Stimulated activated naive B cell treated with anti-CD40 and anti-IgM and Interleukin-4, amounts not matched to agents 10 μg/mL and 1 μg/mL and 100 μg/mL, for 72 hours (primary cell): ENCODE measurements around the gene DISC1.
"Not testable (repeated sequence)": the region's sequence is repeated elsewhere in the genome, so short reads cannot be mapped to it uniquely, and the experiment has no call there.

ENCODE experiments used
- ATAC-seq, 2 donors: fragments of 150-1000 bp; cut with Tn5 transposase; replicated peaks; 2 replicates each; pipeline ENCODE4 v1.10.0; 2021; ENCODE audit warnings: moderate library complexity in 1 of 2
- DNase-seq: peaks from one replicate; pipeline ENCODE4 v3.0.0; 2021
- H3K27ac Mint-ChIP-seq: one replicate; pipeline ENCODE4 v1.8.0; 2022; ENCODE audit warnings: mild to moderate bottlenecking, mixed read lengths
- H3K27me3 Mint-ChIP-seq, 2 donors: one replicate each; pipeline ENCODE4 v1.8.0; 2022; ENCODE audit warnings: mixed read lengths in 2 of 2
- H3K36me3 Mint-ChIP-seq, 2 donors: one replicate each; pipeline ENCODE4 v1.8.0; 2022; ENCODE audit warnings: mixed read lengths in 2 of 2, mild to moderate bottlenecking in 1 of 2
- H3K4me1 Mint-ChIP-seq, 2 donors: one replicate each; pipeline ENCODE4 v1.8.0; 2022; ENCODE audit warnings: mixed read lengths in 2 of 2, mild to moderate bottlenecking in 1 of 2
- H3K4me3 Mint-ChIP-seq, 2 donors: one replicate each; pipeline ENCODE4 v1.8.0; 2022; ENCODE audit warnings: mild to moderate bottlenecking in 2 of 2, mixed read lengths in 2 of 2, moderate library complexity in 1 of 2
- H3K9me3 Mint-ChIP-seq, 2 donors: one replicate each; pipeline ENCODE4 v1.8.0; 2022; ENCODE audit warnings: mixed read lengths in 2 of 2, mild to moderate bottlenecking in 1 of 2

The DISC1 gene

GRCh38 chr1:231656741-231657140, 30.2 kb downstream of the DISC1 start:
- DNase-seq (no peak), ATAC-seq (no peak)
- Mint-ChIP-seq H3K36me3 (peaks cover 14 to 15% of the 10 kb centered on the region in 2 donors), H3K4me1 (peaks cover 7 to 11% of the 10 kb centered on the region in 2 donors), H3K9me3 (peaks cover 8 to 18% of the 10 kb centered on the region in 2 donors), H3K27me3 (peaks cover 14 to 25% of the 10 kb centered on the region in 2 donors), H3K4me3 (no peak overlapping the region), H3K27ac (no peak overlapping the region)

- not testable (repeated sequence) for H3K27ac Mint-ChIP-seq
- peaks cover 14 to 23% of the 10 kb centered on the region in 2 donors for H3K9me3 Mint-ChIP-seq
These were observed 31.6 kb downstream of the DISC1 start for GRCh38 chr1:231658223-231658622.

GRCh38 chr1:231660198-231660597, 33.6 kb downstream of the DISC1 start:
- Mint-ChIP-seq H3K27ac (no peak overlapping the region), H3K4me3 (no peak overlapping the region), H3K9me3 (peaks cover 25 to 29% of the 10 kb centered on the region in 2 donors), H3K27me3 (peaks cover 16 to 38% of the 10 kb centered on the region in 2 donors), H3K36me3 (peaks cover 26% of the 10 kb centered on the region in 2 donors), H3K4me1 (peaks cover 0 to 6% of the 10 kb centered on the region in 2 donors)
- DNase-seq (no peak), ATAC-seq (no peak)

More at GRCh38 chr1:231658223-231658622, 31.6 kb downstream of the DISC1 start:
- not testable (repeated sequence) for H3K4me3 Mint-ChIP-seq, DNase-seq, ATAC-seq
- Mint-ChIP-seq H3K27me3 (peaks cover 16 to 33% of the 10 kb centered on the region in 2 donors), H3K36me3 (peaks cover 20 to 21% of the 10 kb centered on the region in 2 donors), H3K4me1 (peaks cover 6 to 12% of the 10 kb centered on the region in 2 donors)

GRCh38 chr1:231663211-231663792, 36.7 kb downstream of the DISC1 start:
- DNase-seq = no peak
- peaks cover 20 to 23% of the 10 kb centered on the region in 2 donors for H3K36me3 Mint-ChIP-seq
- no peak overlapping the region for H3K27ac Mint-ChIP-seq
- peaks cover 12 to 40% of the 10 kb centered on the region in 2 donors for H3K27me3 Mint-ChIP-seq
- H3K4me1 Mint-ChIP-seq = peaks cover 0 to 3% of the 10 kb centered on the region in 2 donors
- peaks cover 23 to 25% of the 10 kb centered on the region in 2 donors for H3K9me3 Mint-ChIP-seq
- no peak for ATAC-seq
- no peak overlapping the region for H3K4me3 Mint-ChIP-seq

- no peak for ATAC-seq
- Mint-ChIP-seq H3K4me1 (peaks cover 0 to 3% of the 10 kb centered on the region in 2 donors), H3K36me3 (peaks cover 20 to 36% of the 10 kb centered on the region in 2 donors), H3K9me3 (peaks cover 29 to 36% of the 10 kb centered on the region in 2 donors), H3K27ac (no peak overlapping the region), H3K4me3 (no peak overlapping the region), H3K27me3 (peaks cover 17 to 31% of the 10 kb centered on the region in 2 donors)
- DNase-seq = no peak
These were observed 38.5 kb downstream of the DISC1 start for GRCh38 chr1:231665101-231665500.

GRCh38 chr1:231665726-231666125, 39.1 kb downstream of the DISC1 start:
- Mint-ChIP-seq H3K4me3 (no peak overlapping the region), H3K9me3 (peaks cover 28 to 38% of the 10 kb centered on the region in 2 donors), H3K27ac (no peak overlapping the region), H3K27me3 (peaks cover 17 to 31% of the 10 kb centered on the region in 2 donors), H3K4me1 (peaks cover 0 to 3% of the 10 kb centered on the region in 2 donors), H3K36me3 (peaks cover 20 to 37% of the 10 kb centered on the region in 2 donors)
- DNase-seq (no peak), ATAC-seq (no peak)

- no peak for DNase-seq
- H3K4me1 Mint-ChIP-seq = peaks cover 0 to 3% of the 10 kb centered on the region in 2 donors
- H3K27me3 Mint-ChIP-seq = peaks cover 16 to 25% of the 10 kb centered on the region in 2 donors
These were observed 39.8 kb downstream of the DISC1 start for GRCh38 chr1:231666220-231666936.

GRCh38 chr1:231666937-231667608, 40.5 kb downstream of the DISC1 start:
- Mint-ChIP-seq H3K27ac (no peak overlapping the region), H3K4me3 (no peak overlapping the region)
- ATAC-seq = no peak

More at GRCh38 chr1:231666220-231666936, 39.8 kb downstream of the DISC1 start:
- no peak for ATAC-seq
- Mint-ChIP-seq H3K36me3 (peaks cover 24 to 39% of the 10 kb centered on the region in 2 donors), H3K27ac (no peak overlapping the region), H3K4me3 (no peak overlapping the region), H3K9me3 (peaks cover 31 to 41% of the 10 kb centered on the region in 2 donors)

GRCh38 chr1:231667896-231668506, 41.4 kb downstream of the DISC1 start:
- ATAC-seq (no peak), DNase-seq (no peak)
- peaks cover 10 to 14% of the 10 kb centered on the region in 2 donors for H3K27me3 Mint-ChIP-seq
- no peak overlapping the region for H3K4me3 Mint-ChIP-seq
- no peak overlapping the region for H3K27ac Mint-ChIP-seq
- H3K9me3 Mint-ChIP-seq = peaks cover 23 to 34% of the 10 kb centered on the region in 2 donors
- H3K36me3 Mint-ChIP-seq = peaks cover 15 to 28% of the 10 kb centered on the region in 2 donors
- peaks cover 0 to 6% of the 10 kb centered on the region in 2 donors for H3K4me1 Mint-ChIP-seq

More at GRCh38 chr1:231666937-231667608, 40.5 kb downstream of the DISC1 start:
- H3K27me3 Mint-ChIP-seq = peaks cover 10 to 20% of the 10 kb centered on the region in 2 donors
- DNase-seq = no peak
- peaks cover 0 to 3% of the 10 kb centered on the region in 2 donors for H3K4me1 Mint-ChIP-seq
- H3K36me3 Mint-ChIP-seq = peaks cover 18 to 33% of the 10 kb centered on the region in 2 donors
- peaks cover 27 to 39% of the 10 kb centered on the region in 2 donors for H3K9me3 Mint-ChIP-seq

GRCh38 chr1:231668826-231669225, 42.2 kb downstream of the DISC1 start:
- peaks cover 13 to 15% of the 10 kb centered on the region in 2 donors for H3K27me3 Mint-ChIP-seq
- H3K4me1 Mint-ChIP-seq = peaks cover 0 to 10% of the 10 kb centered on the region in 2 donors
- H3K36me3 Mint-ChIP-seq = peaks cover 11 to 28% of the 10 kb centered on the region in 2 donors
- H3K9me3 Mint-ChIP-seq = peaks cover 19 to 28% of the 10 kb centered on the region in 2 donors
- H3K4me3 Mint-ChIP-seq = no peak overlapping the region
- DNase-seq = no peak
- no peak overlapping the region for H3K27ac Mint-ChIP-seq
- ATAC-seq = no peak

- peaks cover 9 to 23% of the 10 kb centered on the region in 2 donors for H3K36me3 Mint-ChIP-seq
- H3K4me1 Mint-ChIP-seq = peaks cover 0 to 10% of the 10 kb centered on the region in 2 donors
- not testable (repeated sequence) for H3K4me3 Mint-ChIP-seq, H3K27ac Mint-ChIP-seq, DNase-seq, ATAC-seq
- peaks cover 16 to 22% of the 10 kb centered on the region in 2 donors for H3K9me3 Mint-ChIP-seq
- H3K27me3 Mint-ChIP-seq = peaks cover 15 to 17% of the 10 kb centered on the region in 2 donors
These were observed 43.5 kb downstream of the DISC1 start for GRCh38 chr1:231669864-231670621.

GRCh38 chr1:231670755-231671154, 44.2 kb downstream of the DISC1 start:
- H3K27me3 Mint-ChIP-seq = peaks cover 15 to 22% of the 10 kb centered on the region in 2 donors
- H3K9me3 Mint-ChIP-seq = peaks cover 16 to 22% of the 10 kb centered on the region in 2 donors
- ATAC-seq (no peak), DNase-seq (no peak)
- no peak overlapping the region for H3K27ac Mint-ChIP-seq
- no peak overlapping the region for H3K4me3 Mint-ChIP-seq
- H3K4me1 Mint-ChIP-seq = peaks cover 0 to 10% of the 10 kb centered on the region in 2 donors
- H3K36me3 Mint-ChIP-seq = peaks cover 14 to 23% of the 10 kb centered on the region in 2 donors

GRCh38 chr1:231674575-231674974, 48.0 kb downstream of the DISC1 start:
- no peak overlapping the region for H3K27ac Mint-ChIP-seq
- peaks cover 28 to 49% of the 10 kb centered on the region in 2 donors for H3K27me3 Mint-ChIP-seq
- H3K4me3 Mint-ChIP-seq = no peak overlapping the region
- no peak for ATAC-seq
- H3K9me3 Mint-ChIP-seq = peaks cover 10 to 14% of the 10 kb centered on the region in 2 donors
- DNase-seq = no peak
- H3K4me1 Mint-ChIP-seq = peaks cover 0 to 10% of the 10 kb centered on the region in 2 donors
- peaks cover 17 to 24% of the 10 kb centered on the region in 2 donors for H3K36me3 Mint-ChIP-seq
